Peyer's patch (tissue), 4 donors: ENCODE measurements around the gene PAPOLB.

ENCODE experiments used
- POLR2A ChIP-seq, 2 donors: fragments of 450-650 bp; IDR thresholded peaks; one replicate each; pipeline ENCODE4 v1.5.1; 2017; ENCODE audit warnings: antibody characterized with exemption in 2 of 2, mild to moderate bottlenecking in 2 of 2, moderate library complexity in 2 of 2
- TF ChIP-seq, protein P1 (sequence below), 6 experiments: fragments of 450-650 bp in 4 of 6; fragments of 200-600 bp in 2 of 6; sonication (generic) in 1 of 6; IDR thresholded peaks; one replicate each; pipeline ENCODE4 v1.5.1; 2017 to 2019; ENCODE audit warnings: antibody characterized with exemption in 6 of 6, mild to moderate bottlenecking in 3 of 6, moderate library complexity in 1 of 6

DNA sequence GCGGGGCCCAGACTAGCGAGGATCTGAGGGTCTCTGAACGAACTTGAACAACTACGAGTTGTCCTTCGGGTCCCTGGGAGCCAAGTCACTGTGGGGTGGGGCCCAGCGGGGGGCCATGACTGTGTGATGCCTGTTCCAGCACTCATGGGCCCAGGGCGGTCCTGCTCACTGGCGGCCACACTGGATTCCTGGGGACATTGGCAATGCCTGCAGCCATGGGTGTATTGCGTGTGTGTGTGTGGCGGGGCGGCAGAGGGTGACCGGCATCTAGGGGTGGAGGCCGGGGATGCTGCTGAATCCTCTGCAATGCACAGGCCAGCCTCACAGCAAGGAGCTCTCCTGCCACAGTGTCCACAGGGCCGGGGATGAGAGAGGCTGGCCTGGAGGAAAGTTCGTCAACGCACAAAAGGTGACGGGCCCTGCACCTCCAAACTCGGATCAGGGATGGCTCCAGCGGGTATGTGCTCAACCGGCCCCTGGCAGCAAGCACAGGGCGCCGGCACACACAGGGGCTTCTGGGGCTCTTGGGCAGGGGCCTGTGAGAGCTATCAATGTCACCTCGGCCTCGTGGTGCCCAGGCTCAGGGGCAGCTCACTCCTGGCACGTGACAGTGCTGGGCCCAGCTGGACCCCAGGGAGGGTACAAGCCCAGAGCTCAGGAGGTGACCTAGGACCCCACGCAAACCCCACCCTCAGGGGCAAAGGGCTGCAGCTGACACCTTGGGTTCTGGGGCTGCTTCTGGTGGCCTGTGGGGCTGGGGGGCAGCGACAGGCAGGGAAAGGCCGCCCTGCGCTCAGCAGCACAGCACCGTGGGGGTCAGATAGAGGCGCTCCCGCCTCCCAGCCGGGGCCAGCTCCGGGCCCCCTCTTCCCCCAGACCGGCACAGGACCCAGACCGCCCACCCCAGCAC, 27.9 kb downstream of the PAPOLB start:
- no peak for TF ChIP-seq POLR2A (IDR thresholded peaks at IDR 0.05)
- TF ChIP-seq, protein P1, sequence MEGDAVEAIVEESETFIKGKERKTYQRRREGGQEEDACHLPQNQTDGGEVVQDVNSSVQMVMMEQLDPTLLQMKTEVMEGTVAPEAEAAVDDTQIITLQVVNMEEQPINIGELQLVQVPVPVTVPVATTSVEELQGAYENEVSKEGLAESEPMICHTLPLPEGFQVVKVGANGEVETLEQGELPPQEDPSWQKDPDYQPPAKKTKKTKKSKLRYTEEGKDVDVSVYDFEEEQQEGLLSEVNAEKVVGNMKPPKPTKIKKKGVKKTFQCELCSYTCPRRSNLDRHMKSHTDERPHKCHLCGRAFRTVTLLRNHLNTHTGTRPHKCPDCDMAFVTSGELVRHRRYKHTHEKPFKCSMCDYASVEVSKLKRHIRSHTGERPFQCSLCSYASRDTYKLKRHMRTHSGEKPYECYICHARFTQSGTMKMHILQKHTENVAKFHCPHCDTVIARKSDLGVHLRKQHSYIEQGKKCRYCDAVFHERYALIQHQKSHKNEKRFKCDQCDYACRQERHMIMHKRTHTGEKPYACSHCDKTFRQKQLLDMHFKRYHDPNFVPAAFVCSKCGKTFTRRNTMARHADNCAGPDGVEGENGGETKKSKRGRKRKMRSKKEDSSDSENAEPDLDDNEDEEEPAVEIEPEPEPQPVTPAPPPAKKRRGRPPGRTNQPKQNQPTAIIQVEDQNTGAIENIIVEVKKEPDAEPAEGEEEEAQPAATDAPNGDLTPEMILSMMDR (IDR thresholded peaks at IDR 0.05) = no peak
